ENCODE measurements around the gene RPS29. TPM values are rescaled to one million over a fixed set of nuclear protein-coding genes. Genes with fewer than 3 reads are reported as not detected.

Gene RPS29
- total RNA-seq, 4 donors from 2014 or later, result 1,423 to 9,553 (median 5,247) TPM

DNA sequence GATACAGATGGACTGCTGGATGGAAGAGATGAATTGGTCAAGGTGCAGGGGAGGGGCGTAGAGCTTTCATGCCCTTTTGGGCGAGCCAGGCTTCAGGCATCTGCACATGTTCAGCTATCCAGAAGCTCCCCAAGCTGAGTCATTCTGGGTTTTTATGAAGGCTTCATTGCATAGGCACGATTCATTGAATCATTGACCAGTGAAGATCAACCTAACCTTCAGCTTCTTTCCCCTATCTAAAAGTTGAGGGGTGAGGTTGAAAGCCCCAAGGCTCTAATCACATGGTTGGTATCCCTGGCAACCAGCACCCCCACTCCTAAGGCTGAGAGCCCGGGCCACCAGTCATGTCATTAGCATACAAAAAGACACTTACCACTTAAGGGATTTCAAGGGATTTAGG, 36.3 kb downstream of the RPS29 start:
- H3K4me1 ChIP-seq, result no peaks in the 10 kb centered on the region
- 68 to 72% methylated on average over 4 of the region's 4 CpGs for WGBS, 2 donors
- no peak overlapping the region for H3K4me3 ChIP-seq (replicated peaks in 1 of 3)
- no peak overlapping the region for H3K27ac ChIP-seq
- no peak for DNase-seq
- intact Hi-C loops (cut with DNase I), result no loop called here
- H3K9me3 ChIP-seq, result no peaks in the 10 kb centered on the region
- H3K36me3 ChIP-seq, result no peaks in the 10 kb centered on the region
- TF ChIP-seq, protein P1, sequence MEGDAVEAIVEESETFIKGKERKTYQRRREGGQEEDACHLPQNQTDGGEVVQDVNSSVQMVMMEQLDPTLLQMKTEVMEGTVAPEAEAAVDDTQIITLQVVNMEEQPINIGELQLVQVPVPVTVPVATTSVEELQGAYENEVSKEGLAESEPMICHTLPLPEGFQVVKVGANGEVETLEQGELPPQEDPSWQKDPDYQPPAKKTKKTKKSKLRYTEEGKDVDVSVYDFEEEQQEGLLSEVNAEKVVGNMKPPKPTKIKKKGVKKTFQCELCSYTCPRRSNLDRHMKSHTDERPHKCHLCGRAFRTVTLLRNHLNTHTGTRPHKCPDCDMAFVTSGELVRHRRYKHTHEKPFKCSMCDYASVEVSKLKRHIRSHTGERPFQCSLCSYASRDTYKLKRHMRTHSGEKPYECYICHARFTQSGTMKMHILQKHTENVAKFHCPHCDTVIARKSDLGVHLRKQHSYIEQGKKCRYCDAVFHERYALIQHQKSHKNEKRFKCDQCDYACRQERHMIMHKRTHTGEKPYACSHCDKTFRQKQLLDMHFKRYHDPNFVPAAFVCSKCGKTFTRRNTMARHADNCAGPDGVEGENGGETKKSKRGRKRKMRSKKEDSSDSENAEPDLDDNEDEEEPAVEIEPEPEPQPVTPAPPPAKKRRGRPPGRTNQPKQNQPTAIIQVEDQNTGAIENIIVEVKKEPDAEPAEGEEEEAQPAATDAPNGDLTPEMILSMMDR (IDR thresholded peaks at IDR 0.05), result no peak
- no peak for TF ChIP-seq POLR2A (IDR thresholded peaks at IDR 0.05)
- no peaks in the 10 kb centered on the region for H3K27me3 ChIP-seq

DNA sequence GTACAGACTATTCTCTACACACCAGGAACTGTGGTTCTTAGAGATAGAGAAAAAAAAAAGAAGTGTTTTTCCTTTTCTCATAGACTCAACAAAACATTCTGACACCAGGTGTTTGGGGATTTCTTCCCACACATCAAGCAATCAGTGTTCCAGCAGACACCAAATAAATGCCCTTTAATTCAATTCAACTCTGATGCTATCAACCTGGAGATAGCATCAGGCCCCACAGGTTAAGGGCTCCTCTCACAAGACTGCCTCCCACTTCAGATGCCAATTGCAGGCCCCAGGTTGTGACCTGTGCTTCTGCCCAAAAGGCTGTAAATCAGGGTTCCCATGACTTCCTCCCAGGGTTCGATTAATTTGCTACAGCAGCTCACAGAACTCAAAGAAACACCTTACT, 36.7 kb downstream of the RPS29 start:
- H3K36me3 ChIP-seq, result no peaks in the 10 kb centered on the region
- no peak overlapping the region for H3K4me3 ChIP-seq (replicated peaks in 1 of 3)
- TF ChIP-seq POLR2A (IDR thresholded peaks at IDR 0.05), result no peak
- TF ChIP-seq, protein P1 (IDR thresholded peaks at IDR 0.05), result no peak
- WGBS, 2 donors, result 62 to 73% methylated on average over 1 of the region's 1 CpG
- intact Hi-C loops (cut with DNase I), result no loop called here
- no peaks in the 10 kb centered on the region for H3K27me3 ChIP-seq
- no peak overlapping the region for H3K27ac ChIP-seq
- DNase-seq, result no peak
- no peaks in the 10 kb centered on the region for H3K9me3 ChIP-seq
- no peaks in the 10 kb centered on the region for H3K4me1 ChIP-seq

DNA sequence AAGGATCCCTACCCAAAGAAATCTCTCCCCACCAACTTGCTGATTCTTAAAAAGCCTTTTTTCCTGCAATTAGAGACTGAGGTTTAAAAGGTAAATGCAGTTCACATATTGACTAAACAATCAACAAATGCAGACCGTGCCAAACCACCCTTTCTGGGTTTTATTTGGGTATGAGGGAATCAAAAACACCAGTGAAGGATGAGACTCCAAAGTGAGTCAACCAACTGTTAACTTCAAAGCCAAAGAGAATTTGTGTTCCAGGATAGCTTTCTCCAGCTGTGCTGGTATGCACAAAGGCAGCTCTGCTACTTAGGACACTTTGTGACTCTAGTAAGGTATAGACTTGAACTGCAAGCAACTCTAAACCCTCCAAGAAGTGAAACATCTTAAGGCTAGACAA, 39.4 kb downstream of the RPS29 start:
- no peaks in the 10 kb centered on the region for H3K27me3 ChIP-seq
- WGBS, 2 donors, result 73 to 88% methylated on average over 1 of the region's 1 CpG
- no peaks in the 10 kb centered on the region for H3K36me3 ChIP-seq
- TF ChIP-seq POLR2A (IDR thresholded peaks at IDR 0.05), result no peak
- TF ChIP-seq, protein P1 (IDR thresholded peaks at IDR 0.05), result no peak
- no peaks in the 10 kb centered on the region for H3K9me3 ChIP-seq
- H3K27ac ChIP-seq, result no peak overlapping the region
- no peak overlapping the region for H3K4me3 ChIP-seq (replicated peaks in 1 of 3)
- no peaks in the 10 kb centered on the region for H3K4me1 ChIP-seq
- DNase-seq, result no peak
- intact Hi-C loops (cut with DNase I), result no loop called here

DNA sequence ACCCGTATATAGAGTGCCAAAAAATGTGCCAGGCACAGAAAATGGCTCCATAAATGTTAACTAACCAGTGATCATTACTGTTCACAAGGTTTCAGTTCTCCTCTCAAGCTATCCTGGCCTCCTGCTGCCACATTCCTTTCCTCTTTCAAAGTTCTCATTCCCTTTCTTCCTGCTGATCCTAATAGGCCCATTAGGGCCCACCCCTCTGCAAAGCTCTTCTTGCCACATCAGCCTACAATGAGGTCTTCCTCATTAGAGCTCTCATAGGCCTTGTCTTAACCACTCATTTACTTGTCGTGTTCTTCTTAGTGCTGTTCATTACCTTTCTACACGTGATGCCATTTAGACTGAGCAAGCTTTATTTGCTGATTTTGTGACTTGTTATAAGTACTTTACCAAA, 40.5 kb downstream of the RPS29 start:
- 91% methylated on average over 3 of the region's 3 CpGs for WGBS, 2 donors

DNA sequence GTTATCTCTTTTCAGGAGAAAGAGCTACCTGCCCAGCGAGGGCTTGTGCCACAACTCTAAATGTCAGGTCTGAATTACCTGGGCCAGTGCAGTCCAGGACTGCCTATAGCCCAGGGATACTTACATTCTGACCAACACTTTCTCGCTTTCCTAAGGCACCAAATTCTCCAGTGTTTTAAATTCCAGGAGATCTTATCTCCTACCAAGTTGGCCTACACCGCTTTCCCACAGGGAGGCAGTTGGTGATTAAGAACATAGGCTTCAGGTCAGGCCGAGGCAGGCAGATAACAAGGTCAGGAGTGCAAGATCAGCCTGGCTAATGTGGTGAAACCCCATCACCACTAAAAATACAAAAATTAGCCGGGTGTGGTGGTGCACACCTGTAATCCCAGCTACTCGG, 41.1 kb downstream of the RPS29 start:
- no peaks in the 10 kb centered on the region for H3K4me1 ChIP-seq
- H3K36me3 ChIP-seq, result no peaks in the 10 kb centered on the region
- no peak overlapping the region for H3K4me3 ChIP-seq (replicated peaks in 1 of 3)
- H3K9me3 ChIP-seq, result no peaks in the 10 kb centered on the region
- no peak overlapping the region for H3K27ac ChIP-seq
- no peaks in the 10 kb centered on the region for H3K27me3 ChIP-seq
- intact Hi-C loops (cut with DNase I), result no loop called here
- TF ChIP-seq, protein P1 (IDR thresholded peaks at IDR 0.05), result no peak
- TF ChIP-seq POLR2A (IDR thresholded peaks at IDR 0.05), result no peak
- 92 to 93% methylated on average over 6 of the region's 6 CpGs for WGBS, 2 donors
- no peak for DNase-seq

More for the DNA sequence above, 40.5 kb downstream of the RPS29 start:
- Histone ChIP-seq H3K36me3 (no peaks in the 10 kb centered on the region), H3K27ac (no peak overlapping the region), H3K9me3 (no peaks in the 10 kb centered on the region), H3K4me3 (replicated peaks in 1 of 3) (no peak overlapping the region), H3K4me1 (no peaks in the 10 kb centered on the region), H3K27me3 (no peaks in the 10 kb centered on the region)
- TF ChIP-seq POLR2A (IDR thresholded peaks at IDR 0.05), result no peak
- TF ChIP-seq, protein P1 (IDR thresholded peaks at IDR 0.05), result no peak
- DNase-seq, result no peak
- intact Hi-C loops (cut with DNase I), result no loop called here

Measured in thyroid gland (tissue), 4 donors.